WTC11 (cell line): ENCODE results near the gene DNAJB9. TPM values are rescaled to one million over a fixed set of nuclear protein-coding genes. Genes with fewer than 3 reads are reported as not detected.
"Not testable (repeated sequence)": the region's sequence is repeated elsewhere in the genome, so short reads cannot be mapped to it uniquely, and the experiment has no call there.

Experiments used
- ATAC-seq: fragments of 200-7000 bp; cut with Tn5 transposase; 2 replicates; pipeline ENCODE4 v1.10.0; 2021; ENCODE audit warnings: mild to moderate bottlenecking, moderate library complexity
- CTCF ChIA-PET: fragments of 300-600 bp; sonication (Branson Sonifier 250); formaldehyde crosslinking; loops from one replicate; lab custom pipeline; 2021; ENCODE audit warnings: antibody characterized with exemption; lab: Charles Lee
- POLR2A ChIA-PET: fragments of 350-600 bp; sonication (Branson Sonifier 250); formaldehyde crosslinking; loops from one replicate; lab custom pipeline; 2021; ENCODE audit warnings: antibody characterized with exemption; lab: Charles Lee
- DNase-seq: peaks from one replicate; pipeline ENCODE4 v3.0.0; 2021; ENCODE audit warnings: low spot score
- H3K27ac Mint-ChIP-seq: 2 replicates; pipeline ENCODE4 v1.8.0; 2021; ENCODE audit warnings: mixed read lengths
- H3K27me3 Mint-ChIP-seq: 2 replicates; pipeline ENCODE4 v1.8.0; 2021; ENCODE audit warnings: low read depth, mild to moderate bottlenecking, moderate library complexity, mixed read lengths
- H3K36me3 Mint-ChIP-seq: 2 replicates; pipeline ENCODE4 v1.8.0; 2021; ENCODE audit warnings: mixed read lengths
- H3K4me1 Mint-ChIP-seq: 2 replicates; pipeline ENCODE4 v1.8.0; 2022; ENCODE audit warnings: mixed read lengths
- H3K4me3 Mint-ChIP-seq: 2 replicates; pipeline ENCODE4 v1.8.0; 2021; ENCODE audit warnings: mild to moderate bottlenecking, moderate library complexity, mixed read lengths
- H3K9me3 Mint-ChIP-seq: 2 replicates; pipeline ENCODE4 v1.8.0; 2021; ENCODE audit warnings: mixed read lengths
- FOXK1 ChIP-seq: sonication (generic); formaldehyde crosslinking; IDR thresholded peaks from 2 replicates; pipeline ENCODE4 v1.8.0; 2022; ENCODE audit warnings: mild to moderate bottlenecking, moderate library complexity, missing genetic modification reagents
- FOXP1 ChIP-seq: sonication (generic); formaldehyde crosslinking; IDR thresholded peaks from 2 replicates; pipeline ENCODE4 v1.8.0; 2022; ENCODE audit warnings: missing genetic modification reagents, mild to moderate bottlenecking, moderate library complexity, borderline replicate concordance
- GRHL2 ChIP-seq: fragments of 250-450 bp; sonication (Bioruptor Pico); IDR thresholded peaks from 2 replicates; pipeline ENCODE4 v1.8.0; 2022; ENCODE audit warnings: mild to moderate bottlenecking, moderate library complexity; ENCODE audit not compliant: insufficient replicate concordance, severe bottlenecking
- JAZF1 ChIP-seq: fragments of 250-450 bp; sonication (Bioruptor Pico); IDR thresholded peaks from 2 replicates; pipeline ENCODE4 v1.9.0; 2021; ENCODE audit warnings: moderate library complexity, mild to moderate bottlenecking, inconsistent platforms
- MYBL2 ChIP-seq: sonication (generic); formaldehyde crosslinking; IDR thresholded peaks from 2 replicates; pipeline ENCODE4 v1.8.1; 2023; ENCODE audit warnings: mild to moderate bottlenecking, moderate library complexity, missing genetic modification reagents
- RORB ChIP-seq: fragments of 250-450 bp; sonication (Bioruptor Pico); IDR thresholded peaks from 2 replicates; pipeline ENCODE4 v1.9.0; 2021; ENCODE audit warnings: mild to moderate bottlenecking
- SMAD4 ChIP-seq: sonication (generic); formaldehyde crosslinking; IDR thresholded peaks from 2 replicates; pipeline ENCODE4 v1.8.0; 2022; ENCODE audit warnings: mild to moderate bottlenecking, missing genetic modification reagents
- SOX15 ChIP-seq: fragments of 250-450 bp; sonication (Bioruptor Pico); IDR thresholded peaks from 2 replicates; pipeline ENCODE4 v1.9.0; 2021; ENCODE audit warnings: mild to moderate bottlenecking
- TEAD4 ChIP-seq: sonication (generic); formaldehyde crosslinking; IDR thresholded peaks from 2 replicates; pipeline ENCODE4 v1.8.0; 2022; ENCODE audit warnings: mild to moderate bottlenecking, missing genetic modification reagents
- ZNF263 ChIP-seq: sonication (generic); formaldehyde crosslinking; IDR thresholded peaks from 2 replicates; pipeline ENCODE4 v1.8.1; 2022; ENCODE audit warnings: low read depth, mild to moderate bottlenecking, moderate library complexity, missing genetic modification reagents
- ZNF396 ChIP-seq: fragments of 250-450 bp; sonication (Bioruptor Pico); IDR thresholded peaks from 2 replicates; pipeline ENCODE4 v1.8.0; 2021; ENCODE audit warnings: mild to moderate bottlenecking, moderate library complexity, borderline replicate concordance
- ZNF416 ChIP-seq: fragments of 250-450 bp; sonication (Bioruptor Pico); IDR thresholded peaks from 2 replicates; pipeline ENCODE4 v1.9.0; 2021; ENCODE audit warnings: mild to moderate bottlenecking, inconsistent platforms
- total RNA-seq: library from RNA; stranded (reverse); gene quantifications from 3 replicates; pipeline ENCODE4 v1.2.3, GENCODE V29; 2021
- TF ChIP-seq, protein P1 (sequence below): sonication (generic); formaldehyde crosslinking; IDR thresholded peaks from 2 replicates; pipeline ENCODE4 v1.8.0; 2022; ENCODE audit warnings: mild to moderate bottlenecking, missing genetic modification reagents
- TF ChIP-seq, protein P2 (sequence below): sonication (generic); formaldehyde crosslinking; IDR thresholded peaks from 2 replicates; pipeline ENCODE4 v1.8.1; 2023; ENCODE audit warnings: mild to moderate bottlenecking, missing genetic modification reagents
- TF ChIP-seq, protein P3 (sequence below): fragments of 250-450 bp; sonication (Bioruptor Pico); IDR thresholded peaks from 2 replicates; pipeline ENCODE4 v2.1.2; 2022; ENCODE audit warnings: mild to moderate bottlenecking, moderate library complexity
- TF ChIP-seq, protein P4 (sequence below): sonication (generic); formaldehyde crosslinking; IDR thresholded peaks from 2 replicates; pipeline ENCODE4 v1.8.1; 2022; ENCODE audit warnings: low read depth, missing genetic modification reagents, borderline replicate concordance

Gene DNAJB9
- total RNA-seq, 1 experiment from 2014 or later: 6.6 TPM

DNA sequence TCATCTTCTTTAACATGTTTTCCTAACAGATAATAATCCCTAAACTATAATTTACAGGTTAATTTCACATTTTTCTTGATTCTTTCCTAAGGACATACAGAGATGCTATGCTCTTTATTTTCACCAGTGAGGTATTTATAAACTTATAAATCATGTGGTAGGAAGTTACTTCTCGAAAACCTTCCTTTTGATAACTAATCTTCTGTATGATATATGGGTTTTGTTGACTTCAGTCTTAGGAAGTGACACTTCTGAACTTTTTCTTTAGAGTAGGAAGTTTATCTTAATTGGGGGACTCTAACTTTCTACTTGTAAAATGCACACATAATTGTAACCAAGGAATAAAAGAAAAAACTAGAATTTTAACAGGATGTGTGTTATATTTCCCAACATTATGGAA is 33.9 kb upstream of the DNAJB9 start:
- Mint-ChIP-seq H3K27me3 (no peaks in the 10 kb centered on the region; the same call in 1 of the 2 replicates), H3K36me3 (peaks cover 6% of the 10 kb centered on the region; the same call in 1 of the 2 replicates), H3K27ac (no peak overlapping the region), H3K9me3 (peaks cover 11% of the 10 kb centered on the region), H3K4me3 (no peak overlapping the region), H3K4me1 (no peaks in the 10 kb centered on the region)
- ATAC-seq (no peak), DNase-seq (no peak)
- TF ChIP-seq RORB (CRISPR knock-in tag): no peak
- TF ChIP-seq JAZF1: no peak
- no peak for TF ChIP-seq FOXK1 (CRISPR knock-in tag)
- TF ChIP-seq, protein P1, sequence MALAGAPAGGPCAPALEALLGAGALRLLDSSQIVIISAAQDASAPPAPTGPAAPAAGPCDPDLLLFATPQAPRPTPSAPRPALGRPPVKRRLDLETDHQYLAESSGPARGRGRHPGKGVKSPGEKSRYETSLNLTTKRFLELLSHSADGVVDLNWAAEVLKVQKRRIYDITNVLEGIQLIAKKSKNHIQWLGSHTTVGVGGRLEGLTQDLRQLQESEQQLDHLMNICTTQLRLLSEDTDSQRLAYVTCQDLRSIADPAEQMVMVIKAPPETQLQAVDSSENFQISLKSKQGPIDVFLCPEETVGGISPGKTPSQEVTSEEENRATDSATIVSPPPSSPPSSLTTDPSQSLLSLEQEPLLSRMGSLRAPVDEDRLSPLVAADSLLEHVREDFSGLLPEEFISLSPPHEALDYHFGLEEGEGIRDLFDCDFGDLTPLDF (CRISPR knock-in tag): no peak
- TF ChIP-seq SOX15: no peak
- ChIA-PET POLR2A (no interaction called here), CTCF (no interaction called here)

DNA sequence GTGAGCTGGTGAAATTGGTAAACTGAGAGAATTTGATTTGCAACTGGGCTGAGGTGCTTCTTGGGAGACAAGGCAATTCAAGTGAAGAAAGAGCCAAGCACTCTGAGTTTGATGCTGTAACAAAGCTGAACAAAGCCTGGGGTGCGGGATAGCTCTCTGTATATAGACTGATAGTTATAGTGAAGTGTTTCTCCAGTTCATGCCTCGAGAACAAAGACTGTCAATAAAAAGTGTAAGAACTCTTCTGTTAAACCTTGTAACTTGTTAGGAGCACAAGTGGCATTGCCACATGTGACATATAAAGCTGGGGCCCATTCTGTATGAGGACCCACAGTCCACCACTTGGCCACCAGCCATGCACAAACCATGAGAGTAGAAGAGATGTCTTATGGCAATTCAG is 32.4 kb upstream of the DNAJB9 start:
- ChIA-PET POLR2A (no interaction called here), CTCF (no interaction called here)
- Mint-ChIP-seq H3K36me3 (peaks cover 6% of the 10 kb centered on the region; the same call in 1 of the 2 replicates), H3K27me3 (no peaks in the 10 kb centered on the region; the same call in 1 of the 2 replicates), H3K27ac (no peak overlapping the region), H3K4me3 (no peak overlapping the region), H3K4me1 (peaks cover 13% of the 10 kb centered on the region), H3K9me3 (peaks cover 11% of the 10 kb centered on the region)
- TF ChIP-seq MYBL2 (CRISPR knock-in tag) (no peak), FOXP1 (no peak), GRHL2 (CRISPR knock-in tag) (no peak), ZNF396 (CRISPR knock-in tag) (no peak), ZNF416 (CRISPR knock-in tag) (no peak), ZNF263 (no peak), SMAD4 (CRISPR knock-in tag) (no peak), TEAD4 (CRISPR knock-in tag) (no peak)
- TF ChIP-seq, protein P2, sequence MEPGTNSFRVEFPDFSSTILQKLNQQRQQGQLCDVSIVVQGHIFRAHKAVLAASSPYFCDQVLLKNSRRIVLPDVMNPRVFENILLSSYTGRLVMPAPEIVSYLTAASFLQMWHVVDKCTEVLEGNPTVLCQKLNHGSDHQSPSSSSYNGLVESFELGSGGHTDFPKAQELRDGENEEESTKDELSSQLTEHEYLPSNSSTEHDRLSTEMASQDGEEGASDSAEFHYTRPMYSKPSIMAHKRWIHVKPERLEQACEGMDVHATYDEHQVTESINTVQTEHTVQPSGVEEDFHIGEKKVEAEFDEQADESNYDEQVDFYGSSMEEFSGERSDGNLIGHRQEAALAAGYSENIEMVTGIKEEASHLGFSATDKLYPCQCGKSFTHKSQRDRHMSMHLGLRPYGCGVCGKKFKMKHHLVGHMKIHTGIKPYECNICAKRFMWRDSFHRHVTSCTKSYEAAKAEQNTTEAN (CRISPR knock-in tag): no peak
- TF ChIP-seq, protein P3, sequence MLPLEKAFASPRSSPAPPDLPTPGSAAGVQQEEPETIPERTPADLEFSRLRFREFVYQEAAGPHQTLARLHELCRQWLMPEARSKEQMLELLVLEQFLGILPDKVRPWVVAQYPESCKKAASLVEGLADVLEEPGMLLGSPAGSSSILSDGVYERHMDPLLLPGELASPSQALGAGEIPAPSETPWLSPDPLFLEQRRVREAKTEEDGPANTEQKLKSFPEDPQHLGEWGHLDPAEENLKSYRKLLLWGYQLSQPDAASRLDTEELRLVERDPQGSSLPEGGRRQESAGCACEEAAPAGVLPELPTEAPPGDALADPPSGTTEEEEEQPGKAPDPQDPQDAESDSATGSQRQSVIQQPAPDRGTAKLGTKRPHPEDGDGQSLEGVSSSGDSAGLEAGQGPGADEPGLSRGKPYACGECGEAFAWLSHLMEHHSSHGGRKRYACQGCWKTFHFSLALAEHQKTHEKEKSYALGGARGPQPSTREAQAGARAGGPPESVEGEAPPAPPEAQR: no peak
- TF ChIP-seq, protein P4, sequence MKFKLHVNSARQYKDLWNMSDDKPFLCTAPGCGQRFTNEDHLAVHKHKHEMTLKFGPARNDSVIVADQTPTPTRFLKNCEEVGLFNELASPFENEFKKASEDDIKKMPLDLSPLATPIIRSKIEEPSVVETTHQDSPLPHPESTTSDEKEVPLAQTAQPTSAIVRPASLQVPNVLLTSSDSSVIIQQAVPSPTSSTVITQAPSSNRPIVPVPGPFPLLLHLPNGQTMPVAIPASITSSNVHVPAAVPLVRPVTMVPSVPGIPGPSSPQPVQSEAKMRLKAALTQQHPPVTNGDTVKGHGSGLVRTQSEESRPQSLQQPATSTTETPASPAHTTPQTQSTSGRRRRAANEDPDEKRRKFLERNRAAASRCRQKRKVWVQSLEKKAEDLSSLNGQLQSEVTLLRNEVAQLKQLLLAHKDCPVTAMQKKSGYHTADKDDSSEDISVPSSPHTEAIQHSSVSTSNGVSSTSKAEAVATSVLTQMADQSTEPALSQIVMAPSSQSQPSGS (CRISPR knock-in tag): no peak
- ATAC-seq (no peak), DNase-seq (no peak)

DNA sequence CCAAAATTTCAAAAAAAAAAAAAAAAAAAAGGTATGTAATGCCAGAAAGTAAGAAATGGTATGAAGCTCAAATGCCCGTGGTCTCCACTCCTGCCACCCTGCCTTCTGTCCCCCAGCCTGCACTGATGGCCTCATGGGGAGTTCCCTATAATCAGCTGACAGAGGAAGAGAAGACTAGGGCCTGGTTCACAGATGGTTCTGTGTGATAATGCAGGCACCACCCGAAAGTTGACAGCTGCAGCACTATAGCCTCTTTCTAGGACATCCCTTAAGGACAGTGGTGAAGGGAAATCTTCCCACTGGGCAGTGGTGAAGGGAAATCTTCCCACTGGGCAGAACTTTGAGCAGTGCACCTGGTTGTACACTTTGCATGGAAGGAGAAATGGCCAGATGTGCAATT is 31.4 kb upstream of the DNAJB9 start:
- not testable (repeated sequence) for H3K4me3 Mint-ChIP-seq, ATAC-seq, H3K27ac Mint-ChIP-seq, DNase-seq, H3K27me3 Mint-ChIP-seq, H3K36me3 Mint-ChIP-seq
- ChIA-PET POLR2A (interaction anchor here (0.6 kb wide), 1 partner anchor 67 kb away, joined by 3 read pairs; no protein-coding TSS in a partner anchor), CTCF (interaction anchor here (0.6 kb wide), 1 partner anchor 1744 kb away, joined by 4 read pairs; no protein-coding TSS in a partner anchor)
- Mint-ChIP-seq H3K9me3 (peaks cover 11% of the 10 kb centered on the region), H3K4me1 (peaks cover 16% of the 10 kb centered on the region)

DNA sequence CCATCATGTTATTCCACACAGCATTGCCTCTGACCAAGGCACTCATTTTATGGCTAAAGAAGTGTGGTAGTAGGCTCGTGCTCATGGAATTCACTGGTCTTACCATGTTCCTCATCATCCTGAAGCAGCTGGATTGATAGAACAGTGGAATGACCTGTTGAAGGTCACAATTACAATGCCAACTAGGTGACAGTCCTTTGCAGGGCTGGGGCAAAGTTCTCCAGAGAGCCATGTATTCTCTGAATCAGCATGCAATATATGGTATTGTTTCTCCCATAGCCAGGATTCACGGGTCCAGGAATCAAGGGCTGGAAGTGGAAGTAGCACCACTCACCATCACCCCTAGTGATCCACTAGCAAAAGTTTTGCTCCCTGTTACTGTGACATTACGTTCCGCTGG is 31.0 kb upstream of the DNAJB9 start:
- ATAC-seq, DNase-seq, H3K4me3 Mint-ChIP-seq, H3K27ac Mint-ChIP-seq, H3K36me3 Mint-ChIP-seq, H3K27me3 Mint-ChIP-seq: not testable (repeated sequence)
- ChIA-PET POLR2A (interaction anchor here (0.6 kb wide), 1 partner anchor 66 kb away, joined by 3 read pairs; no protein-coding TSS in a partner anchor), CTCF (interaction anchor here (0.6 kb wide), 1 partner anchor 1745 kb away, joined by 4 read pairs; no protein-coding TSS in a partner anchor)
- Mint-ChIP-seq H3K4me1 (peaks cover 16% of the 10 kb centered on the region), H3K9me3 (peaks cover 11% of the 10 kb centered on the region)
